HG02571 (cell line): Measurements from ENCODE around the gene TBX19.

ENCODE experiments used
- ATAC-seq: cut with Tn5 transposase; IDR thresholded peaks from one replicate; pipeline ENCODE4 v1.9.1; 2021; ENCODE audit warnings: mild to moderate bottlenecking, moderate library complexity; ENCODE audit not compliant: unreplicated experiment

The TBX19 gene

GRCh38 chr1:168319691-168320090, 39.0 kb downstream of the TBX19 start:
- no peak for ATAC-seq

- ATAC-seq: no peak
Observed at GRCh38 chr1:168320149-168320548, 39.5 kb downstream of the TBX19 start.

GRCh38 chr1:168320800-168321450, 40.2 kb downstream of the TBX19 start:
- no peak for ATAC-seq

DNA sequence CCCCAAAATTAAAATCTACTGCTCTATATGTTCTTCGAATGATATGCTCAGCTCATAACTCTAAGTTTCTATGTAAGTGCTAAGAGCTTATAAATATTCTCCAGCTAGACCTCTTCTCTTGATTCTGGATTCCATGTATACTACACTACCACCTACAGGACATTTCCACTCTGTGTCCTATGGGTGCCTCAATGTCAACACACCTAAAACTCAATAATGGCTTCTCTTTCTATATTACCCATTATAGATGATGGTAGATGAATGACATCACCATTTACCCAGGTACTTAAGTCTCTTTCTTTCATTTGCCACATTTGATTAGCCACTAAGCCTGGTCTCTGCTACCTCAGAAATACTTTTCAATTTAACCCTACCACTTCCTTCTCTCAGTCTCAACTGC, 41.3 kb downstream of the TBX19 start:
- no peak for ATAC-seq

DNA sequence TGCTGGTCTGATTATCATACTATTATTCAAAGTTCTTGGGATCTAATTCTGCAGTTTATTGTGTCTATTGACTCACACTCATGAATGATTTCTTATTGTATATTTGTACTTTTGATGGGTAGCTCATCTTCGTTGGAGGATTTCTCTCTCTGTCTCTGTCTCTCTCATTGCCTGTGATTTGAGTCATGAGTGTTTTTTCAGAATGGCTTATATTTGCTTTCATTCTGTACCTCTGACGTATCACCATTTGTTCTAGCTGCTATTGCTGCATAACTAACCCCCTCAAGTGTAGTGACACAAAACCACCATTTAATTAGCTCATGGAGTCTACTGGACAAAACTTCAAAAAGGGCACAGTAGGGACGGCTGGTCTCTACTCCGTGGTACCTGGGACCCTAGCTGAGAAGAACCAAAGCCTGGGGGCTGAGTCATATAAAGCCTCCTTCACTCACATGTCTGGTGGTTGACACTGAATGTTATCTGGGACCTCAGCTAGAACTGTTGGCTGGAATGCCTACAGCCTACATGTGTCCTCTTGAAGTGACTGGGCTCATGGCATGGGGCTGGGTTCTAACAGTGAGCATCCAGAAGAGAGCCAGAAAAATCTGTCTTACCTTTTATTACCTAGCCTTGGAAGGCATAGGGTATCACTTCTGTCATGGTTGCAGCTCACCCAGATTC, 44.2 kb downstream of the TBX19 start:
- no peak for ATAC-seq

- ATAC-seq: no peak
Observed at GRCh38 chr1:168328731-168329364, 48.2 kb downstream of the TBX19 start.

DNA sequence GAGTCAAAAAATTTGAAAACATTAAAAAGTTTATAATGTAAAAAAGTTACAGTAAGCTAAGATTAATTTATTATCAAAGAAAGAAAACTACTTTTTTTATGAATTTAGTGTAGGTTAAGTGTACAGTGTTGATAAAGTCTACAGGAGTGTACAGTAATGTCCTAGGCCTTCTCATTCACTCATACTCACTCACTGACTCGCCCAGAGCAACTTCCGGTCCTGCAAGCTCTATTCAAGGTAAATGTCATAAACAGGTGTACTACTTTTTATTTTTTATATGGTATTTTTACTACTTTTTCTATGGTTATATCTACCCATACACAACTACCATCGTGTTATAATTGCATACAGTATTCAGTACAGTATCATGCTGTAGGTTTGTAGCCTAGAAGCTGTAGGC, 49.6 kb downstream of the TBX19 start:
- no peak for ATAC-seq

DNA sequence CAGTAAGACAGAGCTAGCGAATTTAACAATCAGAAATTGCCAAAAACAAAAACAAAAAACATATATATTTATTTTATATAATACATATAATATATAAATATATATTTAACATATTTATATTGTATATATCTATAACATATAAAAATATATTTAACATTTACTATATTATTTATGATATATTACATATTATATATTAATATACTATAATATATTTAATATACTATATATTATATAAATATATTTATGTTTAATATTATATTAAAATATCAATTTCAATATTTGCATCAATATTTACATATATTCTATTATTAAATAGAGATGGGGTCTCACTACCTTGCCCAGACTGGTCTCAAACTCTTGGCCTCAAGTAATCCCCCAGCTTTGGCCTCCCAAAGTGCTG, 50.9 kb downstream of the TBX19 start:
- no peak for ATAC-seq

GRCh38 chr1:168333562-168334276, 53.0 kb downstream of the TBX19 start:
- ATAC-seq: no peak

GRCh38 chr1:168335500-168335899, 54.8 kb downstream of the TBX19 start:
- no peak for ATAC-seq

DNA sequence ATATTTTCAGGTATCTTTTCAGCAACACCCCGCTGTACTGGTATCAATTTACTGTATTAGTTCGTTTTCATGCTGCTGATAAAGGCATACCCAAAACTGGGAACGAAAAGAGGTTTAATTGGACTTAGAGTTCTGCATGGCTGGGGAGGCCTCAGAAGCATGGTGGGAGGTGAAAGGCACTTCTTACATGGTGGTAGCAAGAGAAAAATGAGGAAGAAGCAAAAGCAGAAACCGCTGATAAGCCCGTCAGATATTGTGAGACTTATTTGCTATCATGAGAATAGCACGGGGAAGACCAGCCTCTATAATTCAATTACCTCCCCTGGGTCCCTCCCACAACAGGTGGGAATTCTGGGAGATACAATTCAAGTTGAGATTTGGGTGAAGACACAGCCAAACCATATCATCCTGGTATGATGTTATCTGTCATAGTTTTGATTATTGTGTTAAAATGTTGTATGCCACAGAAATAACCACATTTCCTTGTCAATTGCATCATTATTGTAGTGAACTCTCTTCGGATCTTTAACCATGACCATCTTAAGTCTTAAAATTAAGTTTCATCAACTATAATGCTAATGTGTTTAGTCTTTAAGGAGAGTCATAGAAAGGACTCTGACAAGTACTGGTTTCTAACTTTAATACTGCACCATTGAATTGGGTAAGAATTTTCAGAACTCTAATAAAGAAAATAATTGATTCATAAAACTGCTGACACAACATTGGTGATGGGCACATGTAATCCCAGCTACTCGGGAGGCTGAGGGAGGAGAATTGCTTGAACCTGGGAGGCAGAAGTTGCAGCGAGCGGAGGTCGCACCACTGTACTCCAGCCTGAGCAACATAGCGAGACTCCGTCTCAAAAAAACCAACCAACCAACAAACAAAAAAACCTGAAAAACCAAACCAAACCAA, 58.2 kb downstream of the TBX19 start:
- ATAC-seq: no peak

- no peak for ATAC-seq
Observed at GRCh38 chr1:168340781-168341482, 60.3 kb downstream of the TBX19 start.

DNA sequence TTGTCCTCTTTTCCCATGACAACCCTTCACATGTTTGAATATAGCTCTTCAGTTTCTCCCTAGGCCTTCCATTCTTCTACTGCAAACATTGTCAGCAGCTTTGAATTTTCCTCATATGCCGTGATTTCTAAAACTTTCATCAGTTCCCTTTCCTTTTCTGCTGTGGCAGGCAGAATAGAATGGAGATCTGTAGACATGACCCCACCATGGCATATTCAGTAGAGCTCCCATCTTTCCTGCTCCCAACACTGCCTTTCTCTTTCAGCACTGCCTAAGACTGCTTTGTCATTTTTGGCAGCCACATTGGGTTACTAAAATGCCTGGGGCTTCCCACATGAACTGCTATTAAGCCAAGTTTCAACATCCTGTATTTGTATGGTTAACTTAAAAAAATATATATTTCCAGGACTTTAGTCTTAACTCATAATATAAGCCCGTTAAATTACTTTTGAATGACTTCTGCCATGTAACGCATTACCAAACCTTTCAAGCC, 60.9 kb downstream of the TBX19 start:
- no peak for ATAC-seq

- peak; percentile 83 for ATAC-seq
Observed at GRCh38 chr1:168342572-168343280, 62.0 kb downstream of the TBX19 start.

GRCh38 chr1:168343566-168343965, 62.9 kb downstream of the TBX19 start:
- no peak for ATAC-seq

- ATAC-seq: no peak
Observed at GRCh38 chr1:168344517-168344916, 63.8 kb downstream of the TBX19 start.

DNA sequence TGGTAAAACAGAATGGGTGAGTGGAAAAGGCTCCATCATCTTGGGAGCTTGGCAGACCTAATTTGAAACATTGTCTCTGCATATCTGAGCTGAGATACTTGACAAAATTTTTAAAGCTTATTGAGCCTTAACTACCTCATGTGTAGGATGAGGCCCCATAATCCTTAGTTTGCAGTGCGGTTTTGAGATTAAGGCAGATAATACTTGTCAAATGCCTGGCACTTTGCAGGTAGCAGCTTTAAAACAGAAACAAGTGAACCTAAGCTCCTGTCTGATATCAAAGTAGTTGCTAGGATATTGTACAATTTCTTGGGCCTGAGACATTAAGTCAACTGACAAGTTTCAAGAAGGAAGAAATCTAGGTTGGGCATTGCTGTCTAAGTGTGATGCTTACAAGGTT, 65.3 kb downstream of the TBX19 start:
- ATAC-seq: no peak

DNA sequence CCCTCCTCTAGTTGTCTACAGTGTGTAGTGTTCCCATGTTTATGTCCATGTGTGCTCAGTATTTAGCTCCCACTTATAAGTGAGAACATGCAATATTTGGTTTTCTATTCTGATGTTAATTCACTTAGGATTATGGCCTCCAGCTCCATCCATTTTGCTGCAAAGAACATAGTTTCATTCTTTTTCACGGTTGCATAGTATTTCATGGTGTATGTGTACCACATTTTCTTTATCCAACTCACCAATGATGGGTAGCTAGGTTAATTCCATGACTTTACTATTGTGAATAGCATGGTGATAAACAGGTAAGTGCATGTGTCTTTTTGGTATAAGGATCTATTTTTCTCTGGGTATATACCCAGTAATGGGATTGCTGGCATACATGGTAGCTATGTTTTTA, 67.0 kb downstream of the TBX19 start:
- no peak for ATAC-seq

GRCh38 chr1:168348146-168348709, 67.6 kb downstream of the TBX19 start:
- ATAC-seq: no peak
